ENCODE data around the gene UBASH3B.

Gene UBASH3B

DNA sequence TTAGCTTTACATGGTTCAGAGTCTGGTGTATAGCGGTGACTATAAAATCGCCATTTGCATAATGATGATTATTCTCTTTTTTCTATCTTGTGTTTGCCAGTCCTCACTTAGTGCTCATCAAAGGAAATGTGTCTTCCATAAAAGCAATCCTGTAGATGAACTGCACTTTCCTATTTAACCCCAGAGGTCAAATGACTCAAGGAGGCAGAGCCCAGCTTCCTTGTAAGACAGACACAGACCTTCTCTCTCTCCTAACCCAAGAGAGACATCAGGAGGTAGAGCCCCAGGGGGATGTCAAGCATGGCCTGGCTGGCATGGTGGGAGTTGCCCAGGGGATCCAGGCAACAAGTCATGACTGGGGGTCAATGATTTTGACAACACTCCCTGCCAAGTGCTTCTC, 135.9 kb downstream of the UBASH3B start:
- DNase-seq = no peak

DNA sequence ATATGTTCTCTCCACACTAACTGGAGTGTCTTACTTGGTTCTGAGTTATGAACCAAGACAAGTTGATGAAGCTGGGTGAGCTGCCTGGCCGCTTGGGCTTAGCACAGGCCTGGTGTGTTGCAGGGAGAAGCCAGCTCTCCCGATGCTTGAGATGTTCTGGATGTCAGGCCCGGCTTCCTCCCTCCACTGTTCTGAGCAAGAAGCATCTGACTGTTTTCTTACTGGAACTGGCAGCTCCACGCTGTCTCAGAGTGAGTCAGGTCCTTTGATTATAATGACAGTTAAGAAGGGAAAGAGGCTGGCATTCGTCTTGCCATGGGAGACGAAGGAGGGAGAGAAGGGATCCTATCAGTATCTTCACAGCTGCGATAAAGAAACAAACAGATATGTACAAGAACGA, 136.3 kb downstream of the UBASH3B start:
- no peak for DNase-seq

DNA sequence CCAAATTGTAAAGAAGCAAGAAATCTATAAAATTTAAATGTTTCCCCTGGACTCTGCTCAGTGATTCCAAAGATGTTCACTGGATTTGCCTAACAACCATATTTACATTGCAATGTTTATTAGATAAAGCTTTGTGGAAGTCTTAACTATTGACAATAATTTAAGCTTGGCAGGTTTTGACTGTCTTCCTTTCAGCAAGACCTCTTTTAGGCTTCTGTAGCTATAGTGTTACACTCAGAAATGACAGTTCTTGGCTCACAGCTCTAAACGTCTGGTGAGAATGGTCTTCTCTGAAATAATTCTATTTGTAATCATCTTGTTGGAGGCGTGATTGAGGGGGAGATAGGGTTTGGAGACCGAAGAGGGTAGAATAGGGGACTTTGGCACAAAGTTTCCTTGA, 138.0 kb downstream of the UBASH3B start:
- no peak for DNase-seq

DNA sequence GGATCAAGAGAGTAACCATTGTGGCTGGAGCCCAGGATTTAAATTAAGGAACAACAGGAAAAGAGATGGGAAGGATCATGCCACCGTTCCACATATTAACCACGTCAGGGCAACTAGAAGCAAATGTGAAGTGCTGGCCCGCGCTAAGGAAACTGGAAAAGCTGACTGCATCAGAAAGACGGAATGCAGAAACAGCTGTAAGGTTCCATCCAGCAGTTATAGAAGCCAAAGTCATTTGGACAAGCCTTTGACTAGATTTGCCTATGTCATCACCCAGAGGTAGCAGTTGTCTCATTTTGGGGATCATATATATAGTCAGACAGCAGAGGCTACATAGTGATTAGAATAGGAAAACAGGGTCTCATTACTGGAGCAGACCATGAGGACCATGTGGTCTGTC, 139.8 kb downstream of the UBASH3B start:
- DNase-seq = no peak

DNA sequence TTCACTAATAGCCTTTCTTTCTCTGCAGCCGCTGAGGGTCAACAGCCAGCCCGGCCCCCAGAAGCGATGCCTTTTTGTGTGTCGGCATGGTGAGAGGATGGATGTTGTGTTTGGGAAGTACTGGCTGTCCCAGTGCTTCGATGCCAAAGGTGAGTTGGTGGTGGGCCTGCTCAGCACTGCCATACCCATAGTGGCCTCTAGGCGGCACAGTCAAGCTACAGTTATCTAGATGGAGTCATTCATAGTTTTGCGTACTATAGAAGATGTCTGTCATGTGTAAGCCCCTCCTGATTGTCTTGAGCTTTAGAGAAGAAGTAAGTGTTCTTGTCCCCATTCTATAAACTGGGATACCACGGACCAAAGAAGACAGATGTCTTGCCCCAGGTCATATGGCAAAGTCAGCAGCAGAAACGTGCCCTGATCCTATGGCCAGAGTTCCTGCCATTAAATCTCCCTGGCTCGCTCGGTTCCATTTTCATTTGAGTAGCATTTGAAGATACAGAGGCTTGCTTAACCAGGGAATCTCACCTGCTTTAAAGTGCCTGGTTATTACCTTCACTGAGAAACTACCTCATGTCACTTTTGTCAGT, 140.7 kb downstream of the UBASH3B start:
- DNase-seq = peak; percentile 27

DNA sequence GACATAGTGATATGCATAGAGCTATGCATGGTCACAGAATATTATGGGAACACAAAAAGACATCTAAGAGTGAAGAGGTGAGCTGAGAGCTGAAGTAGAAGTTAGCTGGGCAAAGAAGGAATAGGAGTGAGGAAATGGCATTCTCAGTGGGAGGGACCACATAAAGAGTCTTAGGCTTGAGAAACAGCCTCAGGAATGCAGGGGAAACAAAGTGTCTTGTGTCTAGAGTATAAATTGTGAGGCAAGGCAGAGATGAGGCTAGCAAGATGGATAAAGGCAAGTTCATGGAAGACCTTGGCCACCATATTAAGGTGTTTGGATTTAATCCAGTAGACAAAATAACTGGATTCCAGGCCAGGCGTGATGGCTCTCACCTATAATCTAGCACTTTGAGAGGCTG, 142.1 kb downstream of the UBASH3B start:
- DNase-seq = no peak

DNA sequence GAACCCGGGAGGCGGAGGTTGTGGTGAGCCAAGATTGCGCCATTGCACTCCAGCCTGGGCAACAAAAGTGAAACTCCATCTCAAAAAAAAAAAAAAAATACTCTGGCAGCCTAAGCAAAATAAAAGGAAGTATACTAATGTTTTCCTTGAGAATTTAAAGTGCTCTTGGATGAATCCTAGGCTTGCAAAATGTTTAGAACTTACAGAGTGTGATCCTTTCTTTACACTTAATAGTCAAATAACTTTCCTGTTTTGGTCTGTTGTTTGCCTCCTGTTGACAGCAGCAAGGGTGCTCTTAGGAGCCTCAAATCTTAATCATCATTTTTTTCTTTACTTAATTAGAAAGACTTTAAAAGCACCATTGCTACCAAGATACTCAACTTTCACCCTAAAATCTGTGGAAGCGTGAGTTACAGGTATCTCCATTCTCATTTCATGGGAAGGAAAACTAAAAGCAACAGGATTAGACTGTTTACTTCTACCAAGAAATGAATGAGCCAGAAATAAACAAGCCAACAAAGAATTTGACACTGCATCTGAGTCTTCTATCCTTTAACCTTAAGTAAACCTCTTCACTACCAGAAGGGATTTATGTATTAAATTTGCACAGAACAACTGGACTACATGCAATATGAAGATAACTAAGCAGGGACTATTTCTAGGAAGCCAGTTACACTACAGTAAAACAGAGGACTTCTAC, 144.0 kb downstream of the UBASH3B start:
- DNase-seq = no peak

DNA sequence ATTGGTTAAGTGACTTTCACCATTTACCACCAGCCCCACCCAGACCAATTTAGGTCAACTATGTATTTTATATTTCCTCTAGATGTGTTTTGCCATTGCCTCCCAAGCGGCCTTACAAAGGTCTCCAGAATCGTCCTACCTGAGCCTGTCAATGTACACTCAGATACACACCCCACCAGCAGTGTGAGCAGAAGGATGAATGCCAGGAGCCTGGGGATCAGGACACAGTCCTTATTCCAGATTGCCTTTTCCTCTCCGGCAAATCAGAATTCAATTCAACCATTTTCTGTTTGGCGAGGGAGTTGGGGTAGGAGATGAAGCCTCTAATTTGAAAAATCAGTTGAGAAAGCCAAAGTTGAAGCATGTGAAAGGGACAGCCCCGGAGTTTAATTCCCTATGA, 147.4 kb downstream of the UBASH3B start:
- DNase-seq = no peak

DNA sequence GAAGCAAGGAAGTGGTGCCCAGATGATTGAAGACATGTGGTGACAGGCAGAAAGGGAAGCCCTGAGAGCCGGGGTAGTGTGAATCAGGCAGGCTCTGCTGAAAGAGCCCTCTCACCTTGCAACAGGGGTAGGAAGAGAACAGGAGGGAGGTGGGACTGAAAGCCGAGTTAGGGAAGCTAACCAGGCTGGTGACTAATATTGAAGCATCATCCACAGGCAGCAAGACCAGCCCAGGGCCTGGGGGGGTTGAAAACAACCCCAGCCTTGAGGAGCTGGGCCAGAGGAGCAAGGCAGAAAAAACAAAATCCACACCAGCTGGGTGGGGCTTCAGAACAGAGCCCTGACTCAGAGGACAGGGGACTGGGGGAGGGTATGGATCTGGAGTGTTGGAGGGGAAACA, 147.8 kb downstream of the UBASH3B start:
- DNase-seq = no peak

DNA sequence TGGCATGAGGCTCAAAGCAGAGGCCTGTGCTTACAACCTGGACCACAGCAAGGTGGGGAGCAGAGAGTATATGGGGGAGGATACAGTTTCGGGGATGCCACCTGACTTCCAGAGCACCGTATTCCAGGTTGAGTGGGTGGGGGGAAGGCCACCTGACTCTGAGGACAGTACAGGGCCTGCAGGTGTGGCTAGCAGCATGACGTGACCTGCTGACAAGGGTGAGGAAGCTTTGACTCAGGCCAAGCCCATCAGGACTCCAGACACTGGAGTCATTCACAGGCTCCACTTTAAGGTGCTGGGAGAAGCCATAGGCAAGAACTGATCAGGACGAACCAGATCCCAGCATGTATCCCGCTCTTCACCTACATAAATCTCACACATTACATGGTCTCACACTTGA, 148.2 kb downstream of the UBASH3B start:
- DNase-seq = no peak

DNA sequence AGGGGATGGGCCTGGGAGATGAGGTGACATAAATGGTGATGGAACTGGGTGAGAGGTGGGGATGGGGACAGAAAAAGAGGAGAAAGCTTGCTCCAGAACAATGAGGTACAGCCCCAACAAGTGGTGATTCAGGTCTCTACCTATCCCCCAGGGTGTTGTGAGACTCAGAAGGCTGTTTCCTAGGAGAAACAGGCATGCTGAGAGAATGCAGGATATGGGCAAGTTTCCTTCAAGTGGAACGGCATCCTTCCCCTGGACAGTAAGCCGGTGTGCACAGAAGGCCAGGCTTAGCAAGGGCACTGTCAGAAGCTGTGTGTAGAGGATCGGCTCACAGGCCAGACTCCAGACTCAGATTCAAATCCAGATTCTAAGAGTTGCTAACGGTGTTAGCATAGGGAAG, 148.6 kb downstream of the UBASH3B start:
- DNase-seq = no peak

DNA sequence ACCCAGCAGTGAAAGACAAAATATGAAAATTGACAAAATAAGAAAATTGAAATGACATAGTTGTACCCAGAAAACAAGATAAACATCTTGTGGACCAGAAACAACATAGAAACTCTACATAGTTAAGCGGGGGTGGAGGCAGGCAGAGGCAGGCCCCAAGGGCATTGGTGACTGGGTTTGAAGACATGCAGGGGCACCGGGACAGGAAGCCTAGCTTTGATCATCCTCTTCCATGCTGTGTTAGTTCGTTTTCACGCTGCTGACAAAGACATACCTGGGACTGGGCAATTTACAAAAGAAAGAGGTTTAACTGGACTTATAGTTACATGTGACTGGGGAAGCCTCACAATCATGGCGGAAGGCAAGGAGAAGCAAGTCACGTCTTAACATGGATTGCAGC, 149.3 kb downstream of the UBASH3B start:
- no peak for DNase-seq

DNA sequence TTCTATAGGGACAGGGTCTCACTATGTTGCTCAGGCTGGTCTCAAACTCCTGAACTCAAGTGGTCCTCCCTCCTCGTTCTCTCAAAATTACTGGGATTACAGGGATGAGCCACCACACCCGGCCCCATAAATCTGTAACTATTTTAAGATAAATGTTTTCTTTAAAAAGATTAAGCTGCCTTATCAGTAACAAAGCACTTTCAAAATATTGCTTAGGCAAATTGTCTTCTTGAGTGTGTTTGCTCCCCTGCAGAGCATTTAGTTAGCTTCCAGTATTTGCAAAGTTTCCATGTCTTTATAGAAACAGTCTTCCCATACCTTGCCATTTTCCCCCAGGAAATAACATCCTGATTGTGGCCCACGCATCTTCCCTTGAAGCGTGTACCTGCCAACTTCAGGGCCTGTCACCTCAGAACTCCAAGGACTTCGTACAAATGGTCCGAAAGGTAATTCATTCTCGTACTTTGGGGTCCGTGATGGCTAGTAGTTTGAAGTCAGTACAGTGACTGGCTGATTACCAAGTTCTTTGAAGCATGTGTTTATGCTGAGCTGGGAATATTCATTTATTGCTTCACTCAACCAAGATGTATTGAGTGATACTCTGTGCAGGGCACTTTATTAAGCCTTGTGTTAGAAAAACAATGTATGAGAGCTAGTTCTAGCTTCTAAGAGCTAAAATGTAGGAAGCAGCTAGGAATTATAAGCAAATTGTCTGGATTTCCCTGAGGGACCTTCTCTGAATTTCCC, 152.4 kb downstream of the UBASH3B start:
- no peak for DNase-seq

DNA sequence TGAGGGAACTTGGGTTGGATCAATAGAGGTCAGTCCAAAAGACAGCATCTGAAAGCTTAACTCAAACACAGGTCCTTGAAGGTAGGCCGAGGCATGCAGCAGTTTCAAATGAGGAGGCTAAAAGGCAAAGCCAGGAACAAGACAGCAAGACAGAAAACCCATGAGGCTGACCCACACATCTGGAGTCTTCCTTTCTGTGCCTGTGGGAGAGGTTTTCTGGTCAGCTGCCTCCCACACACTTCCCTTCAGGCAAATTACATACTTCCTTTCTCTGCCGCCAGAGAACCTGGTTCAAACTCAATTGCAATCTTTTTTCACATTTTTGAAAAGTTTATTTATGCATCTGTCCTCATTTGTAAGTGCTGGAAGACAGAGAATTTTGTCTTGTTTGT, 153.0 kb downstream of the UBASH3B start:
- no peak for DNase-seq

DNA sequence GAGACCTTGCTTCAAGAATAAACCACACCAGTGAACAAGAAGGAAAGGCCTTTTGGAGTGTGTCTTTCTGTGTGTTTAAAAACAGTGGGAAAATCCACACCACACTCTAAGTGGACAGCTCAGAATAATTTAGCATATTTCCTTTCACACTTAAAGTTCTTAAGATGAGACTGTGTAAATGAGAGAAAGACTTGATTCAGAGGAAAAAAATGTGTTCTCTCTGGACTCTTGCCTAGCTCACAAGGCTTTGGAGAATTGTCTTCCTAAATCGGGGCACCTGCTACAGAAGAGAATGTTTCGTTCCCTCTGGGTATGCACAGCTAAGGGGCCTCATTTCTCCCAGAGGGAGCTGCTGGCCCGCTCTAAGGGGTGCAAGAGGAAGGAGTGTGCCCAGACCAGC, 154.3 kb downstream of the UBASH3B start:
- DNase-seq = no peak

DNA sequence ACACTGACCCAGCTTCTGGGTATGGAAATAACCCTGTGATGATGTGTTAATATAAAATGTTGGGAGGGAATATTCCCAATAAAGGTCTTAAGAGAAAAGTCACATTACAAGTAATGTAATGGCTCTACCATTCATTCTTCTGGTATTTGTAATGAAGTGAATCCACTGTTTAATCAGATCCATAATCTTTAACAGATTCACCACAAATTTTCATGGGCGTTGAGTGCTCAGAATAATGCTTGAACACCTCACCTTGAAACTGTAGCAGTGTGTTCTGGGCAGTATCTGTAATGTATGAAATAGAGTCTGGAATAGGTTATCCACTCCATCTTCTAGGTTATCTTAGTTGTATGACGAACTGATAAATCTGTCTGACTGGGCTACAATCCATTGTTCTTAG, 156.2 kb downstream of the UBASH3B start:
- DNase-seq = no peak

DNA sequence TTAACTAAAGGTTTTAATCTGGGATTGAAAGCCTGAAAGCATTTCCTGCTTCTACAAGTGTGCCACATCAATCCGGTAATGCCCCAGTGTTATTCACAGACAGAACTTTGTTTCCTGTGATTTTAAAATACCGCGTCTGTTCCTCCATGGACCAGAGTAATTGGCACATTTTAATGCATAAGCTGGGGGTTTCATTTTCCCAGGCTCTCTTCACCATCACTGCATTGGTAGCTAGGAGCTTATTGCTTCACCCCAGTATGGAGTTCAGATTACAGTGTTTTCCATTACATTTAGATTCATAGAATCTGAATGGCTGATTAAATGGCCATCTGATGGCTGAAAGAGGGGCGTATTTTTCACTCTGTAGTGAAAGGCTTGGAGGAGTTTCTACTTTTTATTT, 157.1 kb downstream of the UBASH3B start:
- DNase-seq = no peak

DNA sequence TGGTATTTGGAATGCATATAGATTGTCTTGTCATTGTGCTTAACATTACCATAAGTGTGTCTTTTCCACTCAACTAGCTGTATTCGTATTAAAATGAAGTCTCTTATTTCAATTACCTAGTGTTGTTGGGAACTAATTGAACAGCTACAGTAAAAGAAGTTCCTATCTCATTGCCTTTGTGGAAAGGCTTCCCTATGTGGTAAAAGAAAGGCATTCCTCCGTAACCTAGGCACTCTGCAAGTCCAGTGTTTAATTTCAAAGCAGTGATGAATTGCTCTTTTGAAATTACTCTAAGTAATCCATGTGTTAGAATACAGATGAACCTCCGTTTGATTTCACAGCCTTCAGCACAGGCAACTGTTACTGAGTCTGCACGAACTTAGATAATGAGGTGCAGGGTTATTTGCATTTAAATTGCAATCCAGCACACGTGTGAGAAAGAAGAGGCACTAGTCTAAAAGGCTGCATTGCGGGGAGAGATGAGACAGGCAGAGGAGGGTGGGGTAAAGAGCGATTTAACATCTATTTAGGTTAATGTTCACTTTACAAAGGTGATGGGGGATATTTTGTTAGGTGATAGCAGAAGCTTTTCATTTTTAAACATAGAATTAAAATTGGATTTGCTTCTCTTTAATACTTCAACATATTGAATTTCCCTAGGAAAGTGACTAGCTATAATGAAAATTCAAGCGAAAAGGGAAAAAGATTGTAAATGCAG, 157.8 kb downstream of the UBASH3B start:
- DNase-seq = no peak

DNA sequence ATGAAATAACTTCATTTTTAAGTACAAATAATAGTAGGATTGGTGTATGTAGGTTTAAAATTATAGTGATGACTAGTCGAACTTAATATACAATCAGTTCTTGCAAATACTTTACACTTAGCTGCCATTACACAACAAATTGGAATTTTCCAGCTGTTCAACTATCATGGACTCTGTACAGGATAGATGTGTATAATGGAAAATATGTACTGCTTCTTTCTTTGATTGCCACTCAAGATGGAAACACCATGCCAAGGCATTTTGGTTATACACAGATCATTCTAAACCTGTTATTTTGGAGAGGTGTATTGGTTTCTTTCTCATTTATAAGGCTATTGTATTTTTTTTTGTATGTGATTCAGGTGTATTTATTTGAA, 158.4 kb downstream of the UBASH3B start:
- no peak for DNase-seq

DNA sequence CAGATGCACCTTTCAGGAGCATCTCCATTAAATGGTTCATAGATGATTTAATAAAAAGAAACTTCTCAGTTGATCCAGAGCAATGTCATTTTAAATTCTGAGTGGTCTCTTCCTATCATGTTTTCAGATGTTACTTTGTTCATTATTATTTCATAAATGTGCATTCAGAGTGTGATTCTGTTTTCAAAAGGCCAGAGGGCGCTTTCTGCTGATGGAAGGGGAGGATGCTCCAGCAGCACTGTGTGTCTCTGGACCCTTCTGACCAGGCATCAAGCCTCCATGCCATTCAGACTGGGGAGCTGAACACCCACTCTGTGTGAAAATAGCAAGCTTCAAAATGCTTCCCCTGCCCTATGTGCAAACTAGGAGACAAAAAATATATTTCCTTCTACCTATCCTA, 158.9 kb downstream of the UBASH3B start:
- DNase-seq = no peak

DNA sequence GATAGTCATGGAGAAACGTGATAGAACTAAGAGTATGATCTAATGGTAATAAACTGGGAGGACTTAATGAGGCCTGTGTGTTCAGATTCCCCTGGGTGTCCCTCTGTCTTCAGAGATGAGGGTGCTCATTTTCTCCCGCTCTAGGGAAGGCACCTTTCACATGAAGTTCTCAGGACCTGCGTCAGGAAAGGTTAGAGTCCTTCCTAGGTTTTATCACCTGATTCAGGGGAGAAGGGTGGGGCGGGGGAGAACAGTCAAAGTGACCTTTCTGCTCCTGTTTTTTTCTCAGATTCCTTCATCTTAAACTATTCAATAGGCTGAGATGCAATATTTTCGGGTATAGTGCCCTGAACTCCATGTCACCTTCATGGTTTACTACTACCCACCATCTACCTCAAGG, 160.4 kb downstream of the UBASH3B start:
- no peak for DNase-seq

DNA sequence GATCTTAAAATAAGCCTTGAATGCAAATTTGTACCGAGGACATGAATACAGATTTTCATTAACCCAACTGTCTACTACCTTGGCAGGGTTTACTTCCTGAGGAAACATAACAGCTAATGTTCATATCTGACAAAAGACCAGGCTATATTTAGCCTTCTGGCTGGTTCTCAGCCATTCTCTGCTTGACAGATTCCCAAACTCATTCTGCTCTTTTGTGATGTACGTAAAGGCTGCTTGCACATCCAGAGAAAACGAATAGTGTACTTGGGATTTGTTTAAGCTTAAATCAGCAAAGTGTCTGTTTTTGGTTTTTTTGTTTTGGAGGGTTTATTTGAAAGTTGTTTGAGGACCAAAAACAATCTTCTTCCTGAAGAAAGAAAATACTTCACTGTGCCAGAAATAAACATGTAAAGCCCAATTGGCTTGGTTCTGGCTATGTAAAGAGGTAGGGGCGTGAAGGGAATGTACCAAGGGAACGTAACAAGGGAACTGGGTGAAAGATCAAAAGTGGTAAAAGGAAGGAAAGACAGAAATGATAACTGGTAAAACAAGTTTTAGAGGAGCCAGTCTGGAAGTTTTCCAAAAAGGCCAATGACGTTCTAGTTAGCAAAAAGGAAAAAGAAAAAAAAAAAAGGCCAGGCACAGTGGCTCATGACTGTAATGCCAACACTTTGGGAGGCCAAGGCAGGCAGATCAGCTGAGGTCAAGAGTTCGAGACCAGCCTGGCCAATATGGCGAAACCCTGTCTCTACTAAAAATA, 161.4 kb downstream of the UBASH3B start:
- no peak for DNase-seq

DNA sequence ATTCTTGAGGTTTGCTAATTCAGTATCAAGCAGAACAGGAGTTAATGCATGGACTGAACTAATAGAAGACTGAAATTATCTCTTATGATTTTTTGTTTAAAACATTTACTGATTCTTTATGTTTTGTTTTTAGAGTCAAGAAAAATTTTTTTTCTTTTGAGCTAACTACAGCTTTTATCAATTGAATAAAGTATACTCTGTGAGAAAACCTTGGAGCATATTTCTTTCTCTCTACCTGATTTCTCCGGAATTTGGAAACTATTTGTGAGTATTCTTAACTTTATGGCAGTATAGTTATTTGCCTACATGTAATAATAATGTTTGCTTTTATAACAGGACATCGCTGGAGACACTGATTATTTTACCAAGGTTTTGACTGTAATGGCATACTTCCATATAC, 164.6 kb downstream of the UBASH3B start:
- no peak for DNase-seq

All from NCI-H82 (cell line).